NT2/D1 (cell line): ENCODE measurements around the gene C1orf35.

ENCODE experiments used
- SUZ12 ChIP-seq: IDR thresholded peaks from 2 replicates; pipeline ENCODE4 v1.6.1; 2011; ENCODE audit not compliant: insufficient read length, insufficient read depth; ENCODE audit errors: extremely low read depth
- YY1 ChIP-seq: IDR thresholded peaks from 2 replicates; pipeline ENCODE4 v1.6.1; 2011; ENCODE audit not compliant: insufficient read length, insufficient read depth
- ZNF274 ChIP-seq: IDR thresholded peaks from 2 replicates; pipeline ENCODE4 v1.6.1; 2011; ENCODE audit warnings: mild to moderate bottlenecking, low read depth, low read length

DNA sequence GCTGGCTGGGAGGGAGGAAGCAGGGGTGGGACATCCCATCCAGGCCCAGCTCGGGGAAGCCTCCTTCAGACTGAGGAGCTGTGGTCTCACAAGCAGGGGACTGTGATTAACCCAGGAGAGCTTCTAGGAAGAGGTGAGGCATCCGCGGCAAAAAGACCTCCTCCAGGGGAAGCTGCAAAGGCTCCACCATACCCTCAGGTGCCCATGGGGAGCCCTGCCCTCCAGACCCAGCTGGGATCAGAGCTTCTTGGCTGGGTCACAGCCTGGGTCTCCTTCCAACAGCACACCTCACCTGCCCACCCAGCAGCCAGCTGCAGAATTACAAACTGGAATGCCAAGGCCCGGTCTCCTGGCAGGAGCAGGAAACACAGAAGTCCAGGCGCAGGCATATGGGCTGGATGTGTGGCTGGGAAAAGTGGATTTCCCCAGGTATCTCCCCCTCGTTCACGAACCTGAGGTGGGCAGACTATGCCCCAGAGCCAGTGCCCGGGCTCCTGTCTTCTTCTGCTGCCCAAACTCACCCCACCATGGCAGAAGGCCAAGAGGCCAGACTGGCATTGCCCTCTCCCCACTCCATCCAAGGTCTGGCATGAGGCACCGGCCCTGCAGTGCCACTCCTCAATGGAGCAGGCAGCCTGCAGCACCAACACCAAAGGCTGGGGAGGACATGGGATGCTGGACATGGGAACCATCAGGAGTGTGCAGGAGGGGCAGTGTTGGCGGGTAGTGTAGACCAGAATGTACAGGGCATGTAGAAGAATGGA lies 36.1 kb downstream of the C1orf35 start:
- TF ChIP-seq ZNF274 (no peak), YY1 (no peak), SUZ12 (no peak)
